Body of pancreas (tissue), 4 donors: ENCODE data around the gene GTF2F2.

Experiments used
- POLR2A ChIP-seq, 3 donors: fragments of 450-650 bp; IDR thresholded peaks; one replicate each; pipeline ENCODE4 v1.6.1; 2016; ENCODE audit warnings: antibody characterized with exemption in 3 of 3, mild to moderate bottlenecking in 2 of 3
- TF ChIP-seq, protein P1 (sequence below), 7 experiments: fragments of 450-650 bp in 4 of 7; fragments of 200-600 bp in 3 of 7; sonication (generic) in 3 of 7; IDR thresholded peaks; one replicate each; pipeline ENCODE4 v1.5.1; 2016 to 2019; ENCODE audit warnings: antibody characterized with exemption in 7 of 7

GRCh38 chr13:45073809-45074208 lies 46.5 kb upstream of the GTF2F2 start:
- TF ChIP-seq, protein P1, sequence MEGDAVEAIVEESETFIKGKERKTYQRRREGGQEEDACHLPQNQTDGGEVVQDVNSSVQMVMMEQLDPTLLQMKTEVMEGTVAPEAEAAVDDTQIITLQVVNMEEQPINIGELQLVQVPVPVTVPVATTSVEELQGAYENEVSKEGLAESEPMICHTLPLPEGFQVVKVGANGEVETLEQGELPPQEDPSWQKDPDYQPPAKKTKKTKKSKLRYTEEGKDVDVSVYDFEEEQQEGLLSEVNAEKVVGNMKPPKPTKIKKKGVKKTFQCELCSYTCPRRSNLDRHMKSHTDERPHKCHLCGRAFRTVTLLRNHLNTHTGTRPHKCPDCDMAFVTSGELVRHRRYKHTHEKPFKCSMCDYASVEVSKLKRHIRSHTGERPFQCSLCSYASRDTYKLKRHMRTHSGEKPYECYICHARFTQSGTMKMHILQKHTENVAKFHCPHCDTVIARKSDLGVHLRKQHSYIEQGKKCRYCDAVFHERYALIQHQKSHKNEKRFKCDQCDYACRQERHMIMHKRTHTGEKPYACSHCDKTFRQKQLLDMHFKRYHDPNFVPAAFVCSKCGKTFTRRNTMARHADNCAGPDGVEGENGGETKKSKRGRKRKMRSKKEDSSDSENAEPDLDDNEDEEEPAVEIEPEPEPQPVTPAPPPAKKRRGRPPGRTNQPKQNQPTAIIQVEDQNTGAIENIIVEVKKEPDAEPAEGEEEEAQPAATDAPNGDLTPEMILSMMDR (IDR thresholded peaks at IDR 0.05): no peak
- TF ChIP-seq POLR2A (IDR thresholded peaks at IDR 0.05): no peak
